HCT116 (cell line): ENCODE data around the gene THSD1. TPM values are rescaled to one million over a fixed set of nuclear protein-coding genes. Genes with fewer than 3 reads are reported as not detected.

ENCODE experiments used
- ATAC-seq: fragments of 200-7000 bp; cut with Tn5 transposase; 2 replicates; pipeline ENCODE4 v1.9.1; 2020; ENCODE audit warnings: mild to moderate bottlenecking, moderate library complexity
- BruUV-seq: library from RNA; stranded (reverse); fragments of 400-500 nt; replicated peaks from 2 replicates; lab custom pipeline; 2021; lab: Mats Ljungman, UMichigan
- CTCF ChIA-PET: fragments of 300-600 bp; sonication (Branson Sonifier 250); formaldehyde crosslinking; loops from one replicate; lab custom pipeline; 2021; ENCODE audit warnings: antibody characterized with exemption; lab: Charles Lee
- POLR2A ChIA-PET: fragments of 300-600, 350-600 bp; sonication (Branson Sonifier 250); formaldehyde crosslinking; loops from one replicate; lab custom pipeline; 2021; ENCODE audit warnings: antibody characterized with exemption; lab: Charles Lee
- RAD21 ChIA-PET, 2 experiments: fragments of 300-600 bp; sonication (Branson Sonifier 250); formaldehyde crosslinking; loops; one replicate each; lab custom pipeline; 2023; ENCODE audit warnings: low total read pairs in 2 of 2; ENCODE audit not compliant: uncharacterized antibody in 2 of 2, unreplicated experiment in 2 of 2, low non-redundant PET in 1 of 2; lab: Charles Lee
- DNase-seq: peaks from one replicate; pipeline ENCODE4 v3.0.0-alpha.2; 2010; ENCODE audit warnings: low read depth, low spot score
- H2AFZ ChIP-seq: fragments of 200-600 bp; shearing (Covaris generic), sonication (generic); 2 replicates; pipeline ENCODE4 v1.6.1; 2017; ENCODE audit warnings: low read depth, mixed run types, mixed read lengths, antibody characterized with exemption, low read length; ENCODE audit not compliant: poor library complexity, severe bottlenecking
- H3K27ac ChIP-seq: 2 replicates; pipeline ENCODE4 v1.5.1; 2012; ENCODE audit warnings: low read depth, low read length
- H3K27me3 ChIP-seq: fragments of 200-600 bp; sonication (generic); 2 replicates; pipeline ENCODE4 v1.6.1; 2016; ENCODE audit warnings: mixed run types, low read length, mixed read lengths; ENCODE audit not compliant: insufficient read depth
- H3K36me3 ChIP-seq, 2 experiments: fragments of 200-500 bp in 1 of 2; fragments of 200-600 bp in 1 of 2; sonication (Bioruptor generic) in 1 of 2; sonication (generic) in 1 of 2; 2 replicates each; pipeline versions ENCODE4 v1.5.1 to v1.6.1; 2014 to 2016; ENCODE audit warnings: low read length in 2 of 2, inconsistent platforms in 1 of 2, mixed read lengths in 1 of 2, mixed run types in 1 of 2; ENCODE audit not compliant: insufficient read depth in 2 of 2, control insufficient read depth in 1 of 2
- H3K4me1 ChIP-seq, 2 experiments: fragments of 200-600 bp in 1 of 2; sonication (generic) in 1 of 2; 2 replicates each; pipeline versions ENCODE4 v1.5.1 to v1.6.1; 2012 to 2017; ENCODE audit warnings: low read length in 2 of 2, inconsistent platforms in 1 of 2, mild to moderate bottlenecking in 1 of 2, mixed read lengths in 1 of 2, mixed run types in 1 of 2, moderate library complexity in 1 of 2; ENCODE audit not compliant: insufficient read depth in 2 of 2, control insufficient read depth in 1 of 2
- H3K4me2 ChIP-seq: fragments of 200-600 bp; sonication (generic); 2 replicates; pipeline ENCODE4 v1.6.1; 2017; ENCODE audit warnings: mixed run types, low read length, mixed read lengths
- H3K4me3 ChIP-seq, 2 experiments: fragments of 200-600 bp in 1 of 2; sonication (generic) in 1 of 2; replicated peaks in 1 of 2; 2 replicates each; pipeline ENCODE4 v1.5.1; 2011 to 2016; ENCODE audit warnings: low read length in 2 of 2, control low read depth in 1 of 2, low read depth in 1 of 2, mild to moderate bottlenecking in 1 of 2, mixed read lengths in 1 of 2, mixed run types in 1 of 2
- H3K79me2 ChIP-seq: fragments of 200-600 bp; sonication (generic); 2 replicates; pipeline ENCODE4 v1.6.1; 2017; ENCODE audit warnings: mild to moderate bottlenecking, mixed run types, low read length, moderate library complexity, mixed read lengths; ENCODE audit not compliant: insufficient read depth
- H3K9ac ChIP-seq: fragments of 200-600 bp; sonication (generic); 2 replicates; pipeline ENCODE4 v1.6.1; 2016; ENCODE audit warnings: low read length, mixed read lengths
- H3K9me2 ChIP-seq: fragments of 200-600 bp; sonication (generic), shearing (Covaris generic); 2 replicates; pipeline ENCODE4 v1.6.1; 2017; ENCODE audit warnings: mixed run types, mild to moderate bottlenecking, moderate library complexity; ENCODE audit not compliant: insufficient read depth
- H3K9me3 ChIP-seq, 2 experiments: fragments of 200-500 bp in 1 of 2; fragments of 200-600 bp in 1 of 2; sonication (Bioruptor generic) in 1 of 2; sonication (generic) in 1 of 2; 2 replicates each; pipeline ENCODE4 v1.6.1; 2014 to 2017; ENCODE audit warnings: low read length in 2 of 2, mixed read lengths in 2 of 2, inconsistent platforms in 1 of 2, low read depth in 1 of 2, mild to moderate bottlenecking in 1 of 2, mixed run types in 1 of 2, moderate library complexity in 1 of 2; ENCODE audit not compliant: control insufficient read depth in 1 of 2, insufficient read depth in 1 of 2
- H4K20me1 ChIP-seq: fragments of 200-600 bp; sonication (generic), shearing (Covaris generic); 2 replicates; pipeline ENCODE4 v1.6.1; 2017; ENCODE audit warnings: mixed run types, mild to moderate bottlenecking, moderate library complexity; ENCODE audit not compliant: insufficient read depth
- CBX3 ChIP-seq: IDR thresholded peaks from 2 replicates; pipeline ENCODE4 v1.6.1; 2012; ENCODE audit warnings: low read depth
- ELF1 ChIP-seq: IDR thresholded peaks from 2 replicates; pipeline ENCODE4 v1.6.1; 2012; ENCODE audit warnings: low read depth, borderline replicate concordance
- EZH2 ChIP-seq: fragments of 200-600 bp; sonication (generic); IDR thresholded peaks from 2 replicates; pipeline ENCODE4 v1.6.1; 2017; ENCODE audit warnings: antibody characterized with exemption, mixed run types
- FOSL1 ChIP-seq: IDR thresholded peaks from 2 replicates; pipeline ENCODE4 v1.6.1; 2012; ENCODE audit warnings: low read depth
- POLR2AphosphoS5 ChIP-seq: IDR thresholded peaks from 2 replicates; pipeline ENCODE4 v1.6.1; 2011; ENCODE audit warnings: mild to moderate bottlenecking, low read depth, low read length, moderate library complexity
- RAD21 ChIP-seq: IDR thresholded peaks from 2 replicates; pipeline ENCODE4 v1.6.1; 2012; ENCODE audit warnings: low read depth, mild to moderate bottlenecking
- SIN3A ChIP-seq: IDR thresholded peaks from 2 replicates; pipeline ENCODE4 v1.6.1; 2012; ENCODE audit warnings: low read depth
- TCF7L2 ChIP-seq: IDR thresholded peaks from 2 replicates; pipeline ENCODE4 v1.7.0; 2011; ENCODE audit warnings: borderline replicate concordance, inconsistent platforms; ENCODE audit not compliant: insufficient read depth, insufficient read length; ENCODE audit errors: extremely low read depth
- ZBTB33 ChIP-seq: IDR thresholded peaks from 2 replicates; pipeline ENCODE4 v1.6.1; 2011; ENCODE audit warnings: mild to moderate bottlenecking, low read length, moderate library complexity; ENCODE audit not compliant: insufficient replicate concordance; ENCODE audit errors: extremely low read depth
- ZFX ChIP-seq: fragments of 450-650 bp; IDR thresholded peaks from 2 replicates; pipeline ENCODE4 v1.6.1; 2017
- ZNF274 ChIP-seq: fragments of 200-500 bp; sonication (Bioruptor generic); IDR thresholded peaks from 2 replicates; pipeline ENCODE4 v1.6.1; 2014; ENCODE audit warnings: mild to moderate bottlenecking, low read depth, low read length, inconsistent platforms
- intact Hi-C: fragments of 100-400 bp; cut with micrococcal nuclease; formaldehyde crosslinking; loops from 2 replicates; pipeline ENCODE4 v1.10.0; 2022
- total RNA-seq: library from RNA; stranded (reverse); gene quantifications from one replicate; pipeline ENCODE4 v1.2.1, GENCODE V29; 2021; ENCODE audit not compliant: unreplicated experiment
- TF ChIP-seq, protein P1 (sequence below): IDR thresholded peaks from 2 replicates; pipeline ENCODE4 v1.6.1; 2012
- TF ChIP-seq, protein P2 (sequence below): IDR thresholded peaks from 2 replicates; pipeline ENCODE4 v1.6.1; 2012; ENCODE audit warnings: low read depth

The THSD1 gene
- total RNA-seq, 1 experiment from 2014 or later, result 0.76 TPM

DNA sequence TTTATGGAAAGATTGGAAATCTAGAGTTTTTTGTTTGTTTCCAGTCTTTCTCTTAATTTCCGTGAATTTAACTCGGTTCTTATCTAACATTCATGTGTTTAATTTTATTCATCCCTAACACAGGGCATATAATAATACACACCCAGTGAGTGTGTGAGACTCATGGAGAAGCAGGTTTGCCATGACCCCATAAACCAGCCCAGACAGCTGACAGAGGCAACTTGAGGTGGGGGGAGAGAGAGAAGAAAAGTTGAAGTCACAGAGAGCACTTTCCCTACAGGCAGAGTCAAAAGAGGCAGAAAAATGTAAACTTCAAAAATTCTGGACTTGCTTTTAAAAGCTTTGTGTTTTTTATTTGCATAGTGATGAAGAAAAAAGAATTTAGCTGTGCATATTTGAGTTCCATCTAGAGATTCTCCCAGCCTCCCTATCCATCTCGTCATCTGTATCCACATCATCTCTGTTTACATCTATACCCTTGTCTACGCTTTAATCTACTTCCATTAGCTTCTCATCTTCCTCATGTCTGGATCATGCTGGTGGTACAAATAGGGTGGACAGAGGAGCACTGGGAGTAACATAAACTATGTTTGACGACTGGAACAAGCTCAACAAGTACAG is 60.2 kb downstream of the THSD1 start (continued):
- TF ChIP-seq ZNF274 (no peak), SIN3A (no peak), EZH2 (no peak)

DNA sequence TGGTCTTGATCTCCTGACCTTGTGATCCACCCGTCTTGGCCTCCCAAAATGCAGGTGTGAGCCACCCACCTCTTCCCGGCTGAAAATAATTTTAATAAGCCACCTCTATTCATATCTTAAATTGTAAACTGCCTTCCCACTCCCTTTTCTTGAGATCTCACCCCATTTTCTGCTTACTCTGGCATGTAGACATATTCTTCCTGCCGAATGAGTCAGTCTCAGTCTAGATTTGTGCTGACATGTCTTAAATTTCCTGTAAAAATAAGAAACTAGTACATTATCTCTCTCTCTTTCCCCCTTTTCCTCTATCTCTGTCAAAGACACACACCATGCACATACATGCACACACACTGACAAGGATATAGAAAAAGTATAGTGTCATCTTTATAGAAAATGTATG is 60.9 kb downstream of the THSD1 start:
- no peaks in the 10 kb centered on the region for H3K79me2 ChIP-seq
- no peaks in the 10 kb centered on the region for H3K36me3 ChIP-seq
- CTCF ChIA-PET, result interaction anchor here (3.0 kb wide), 1 partner anchor 105 kb away, joined by 43 read pairs; the partner anchor contains the start of gene VPS36
- RAD21 ChIA-PET, result interaction anchor here (0.7 to 1.0 kb wide), 2 partner anchors 46 to 106 kb away, joined by 3 read pairs; partner anchors contain the start of gene VPS36 (in 1 of the 2)
- ATAC-seq (no peak), DNase-seq (no peak)
- H3K4me3 ChIP-seq, result no peak overlapping the region
- no peaks in the 10 kb centered on the region for H3K27me3 ChIP-seq
- H2AFZ ChIP-seq, result no peak overlapping the region
- H3K9ac ChIP-seq, result no peak overlapping the region
- no peaks in the 10 kb centered on the region for H3K9me3 ChIP-seq
- H3K4me2 ChIP-seq, result no peak overlapping the region
- BruUV-seq, result no TSS peak
- H3K9me2 ChIP-seq, result no peaks in the 10 kb centered on the region
- TF ChIP-seq EZH2 (no peak), CBX3 (no peak), ZNF274 (no peak), ZFX (no peak), RAD21 (no peak), ELF1 (no peak), ZBTB33 (no peak), FOSL1 (no peak), POLR2AphosphoS5 (no peak), TCF7L2 (no peak)
- TF ChIP-seq, protein P1, sequence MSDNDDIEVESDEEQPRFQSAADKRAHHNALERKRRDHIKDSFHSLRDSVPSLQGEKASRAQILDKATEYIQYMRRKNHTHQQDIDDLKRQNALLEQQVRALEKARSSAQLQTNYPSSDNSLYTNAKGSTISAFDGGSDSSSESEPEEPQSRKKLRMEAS, result no peak
- TF ChIP-seq, protein P2, sequence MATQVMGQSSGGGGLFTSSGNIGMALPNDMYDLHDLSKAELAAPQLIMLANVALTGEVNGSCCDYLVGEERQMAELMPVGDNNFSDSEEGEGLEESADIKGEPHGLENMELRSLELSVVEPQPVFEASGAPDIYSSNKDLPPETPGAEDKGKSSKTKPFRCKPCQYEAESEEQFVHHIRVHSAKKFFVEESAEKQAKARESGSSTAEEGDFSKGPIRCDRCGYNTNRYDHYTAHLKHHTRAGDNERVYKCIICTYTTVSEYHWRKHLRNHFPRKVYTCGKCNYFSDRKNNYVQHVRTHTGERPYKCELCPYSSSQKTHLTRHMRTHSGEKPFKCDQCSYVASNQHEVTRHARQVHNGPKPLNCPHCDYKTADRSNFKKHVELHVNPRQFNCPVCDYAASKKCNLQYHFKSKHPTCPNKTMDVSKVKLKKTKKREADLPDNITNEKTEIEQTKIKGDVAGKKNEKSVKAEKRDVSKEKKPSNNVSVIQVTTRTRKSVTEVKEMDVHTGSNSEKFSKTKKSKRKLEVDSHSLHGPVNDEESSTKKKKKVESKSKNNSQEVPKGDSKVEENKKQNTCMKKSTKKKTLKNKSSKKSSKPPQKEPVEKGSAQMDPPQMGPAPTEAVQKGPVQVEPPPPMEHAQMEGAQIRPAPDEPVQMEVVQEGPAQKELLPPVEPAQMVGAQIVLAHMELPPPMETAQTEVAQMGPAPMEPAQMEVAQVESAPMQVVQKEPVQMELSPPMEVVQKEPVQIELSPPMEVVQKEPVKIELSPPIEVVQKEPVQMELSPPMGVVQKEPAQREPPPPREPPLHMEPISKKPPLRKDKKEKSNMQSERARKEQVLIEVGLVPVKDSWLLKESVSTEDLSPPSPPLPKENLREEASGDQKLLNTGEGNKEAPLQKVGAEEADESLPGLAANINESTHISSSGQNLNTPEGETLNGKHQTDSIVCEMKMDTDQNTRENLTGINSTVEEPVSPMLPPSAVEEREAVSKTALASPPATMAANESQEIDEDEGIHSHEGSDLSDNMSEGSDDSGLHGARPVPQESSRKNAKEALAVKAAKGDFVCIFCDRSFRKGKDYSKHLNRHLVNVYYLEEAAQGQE, result no peak
- TF ChIP-seq, all 23 proteins: peak for 0
- Histone ChIP-seq H4K20me1 (no peaks in the 10 kb centered on the region), H3K27ac (no peak overlapping the region), H3K4me1 (peaks cover 22 to 25% of the 10 kb centered on the region in 2 experiments)
- intact Hi-C loops, result loop anchor here (10.0 kb wide), 1 partner anchor 460 kb away; no protein-coding TSS in a partner anchor
- POLR2A ChIA-PET, result interaction anchor here (2.7 kb wide), 1 partner anchor 105 kb away, joined by 12 read pairs; the partner anchor contains the start of gene VPS36
